ENCODE data around the gene RBMS1. TPM values are rescaled to one million over a fixed set of nuclear protein-coding genes. Genes with fewer than 3 reads are reported as not detected.

RBMS1 gene
- total and polyA plus RNA-seq, 2 of the 4 experiments (the other 2 are of a cell fraction) = 43.5 to 64.9 TPM

GRCh38 chr2:160408173-160408958 lies 85.2 kb downstream of the RBMS1 start:
- Histone ChIP-seq H4K5ac (ENCODE audit: low read depth, low read length) (peak overlapping the region; percentile 90), H3K14ac (replicated peaks; ENCODE audit: low read depth, low read length) (peak overlapping the region; percentile 74), H3K79me1 (ENCODE audit: low read depth in 1 of 2, low read length in 2 of 2) (peaks cover 15 to 67% of the 10 kb centered on the region in 2 experiments; a peak in 3 of 4 replicates), H2BK15ac (ENCODE audit: low read depth, low read length) (peak overlapping the region; percentile 64; the same call in 2 of the 3 replicates), H3K4me2 (ENCODE audit: low read depth, low read length) (peak overlapping the region; percentile 95), H4K8ac (ENCODE audit: low read depth in 2 of 2, low read length in 2 of 2) (peak overlapping the region; percentile 80 to 82), H4K20me1 (ENCODE audit: insufficient read depth, low read length) (peaks cover 37% of the 10 kb centered on the region), H2BK5ac (ENCODE audit: low read depth, low read length, poor library complexity, severe bottlenecking) (peak overlapping the region; percentile 54), H2AK5ac (ENCODE audit: low read depth, low read length) (peak overlapping the region; percentile 83), H4K91ac (ENCODE audit: insufficient read depth, low read depth, low read length) (peak overlapping the region; percentile 76), H3K9me3 (ENCODE audit: control insufficient read depth, insufficient read depth, low read length) (no peaks in the 10 kb centered on the region), H3K27ac (ENCODE audit: insufficient read depth, low read length) (peak overlapping the region; percentile 92), H2AK9ac (replicated peaks; ENCODE audit: low read depth, low read length, poor library complexity) (peak overlapping the region; percentile 91), H2BK120ac (ENCODE audit: low read depth, low read length) (peak overlapping the region; percentile 75), H3K18ac (ENCODE audit: low read depth, low read length) (peak overlapping the region; percentile 90), H3K4me3 (ENCODE audit: insufficient read depth, low read depth, low read length) (peak overlapping the region; percentile 99), H3K9ac (ENCODE audit: low read depth, low read length) (peak overlapping the region; percentile 91), H3K27me3 (ENCODE audit: control insufficient read depth, insufficient read depth, low read length) (no peaks in the 10 kb centered on the region), H2AFZ (replicated peaks; ENCODE audit: low read length, poor library complexity) (peak overlapping the region; percentile 83), H3K4me1 (ENCODE audit: control insufficient read depth, insufficient read depth, low read length) (peaks cover 26% of the 10 kb centered on the region), H3K9me1 (ENCODE audit: insufficient read depth, low read length) (peaks cover 25% of the 10 kb centered on the region), H3K36me3 (ENCODE audit: control insufficient read depth, insufficient read depth, low read length) (peaks cover 3% of the 10 kb centered on the region; the same call in 1 of the 2 replicates), H2BK20ac (ENCODE audit: low read depth, low read length) (peak overlapping the region; percentile 35), H3K4ac (ENCODE audit: low read depth, low read length) (peak overlapping the region; percentile 95), H3K23ac (ENCODE audit: low read depth, low read length) (peak overlapping the region; percentile 83), H3K56ac (ENCODE audit: extremely low read depth, insufficient read depth, low read length) (peak overlapping the region; percentile 78)
- 15% methylated on average over 25 of the region's 34 CpGs; no CpG with 5 or more reads in 1 of the 2 experiments for WGBS, 2 experiments (ENCODE audit: extremely low coverage in 2 of 2, insufficient read length in 1 of 2)
- ChIA-PET POLR2A (ENCODE audit: unreplicated experiment) (no interaction called here), CTCF (no interaction called here)
- intact Hi-C loops (cut with micrococcal nuclease) (loop anchor here (1.0 to 10.0 kb wide), 5 partner anchors 176 to 562 kb away; no protein-coding TSS in a partner anchor), in situ Hi-C loops (cut with MboI; ENCODE audit: low sequenced_read_pairs) (no loop called here), dilution Hi-C loops (cut with HindIII; ENCODE audit: low sequenced_read_pairs, unreplicated experiment) (no loop called here)
- TF ChIP-seq RFX5 (IDR thresholded peaks at IDR 0.05; ENCODE audit: low read depth, low read length) (no peak), MXI1 (IDR thresholded peaks at IDR 0.05; ENCODE audit: borderline replicate concordance, low read depth, low read length) (no peak), MAFK (IDR thresholded peaks at IDR 0.05; ENCODE audit: low read depth, low read length) (no peak), FOS (IDR thresholded peaks at IDR 0.05; ENCODE audit: low read depth, low read length) (no peak), SMC3 (IDR thresholded peaks at IDR 0.05; ENCODE audit: low read depth, low read length) (no peak)
- TF ChIP-seq, protein P1, sequence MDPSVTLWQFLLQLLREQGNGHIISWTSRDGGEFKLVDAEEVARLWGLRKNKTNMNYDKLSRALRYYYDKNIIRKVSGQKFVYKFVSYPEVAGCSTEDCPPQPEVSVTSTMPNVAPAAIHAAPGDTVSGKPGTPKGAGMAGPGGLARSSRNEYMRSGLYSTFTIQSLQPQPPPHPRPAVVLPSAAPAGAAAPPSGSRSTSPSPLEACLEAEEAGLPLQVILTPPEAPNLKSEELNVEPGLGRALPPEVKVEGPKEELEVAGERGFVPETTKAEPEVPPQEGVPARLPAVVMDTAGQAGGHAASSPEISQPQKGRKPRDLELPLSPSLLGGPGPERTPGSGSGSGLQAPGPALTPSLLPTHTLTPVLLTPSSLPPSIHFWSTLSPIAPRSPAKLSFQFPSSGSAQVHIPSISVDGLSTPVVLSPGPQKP (IDR thresholded peaks at IDR 0.05; ENCODE audit: borderline replicate concordance, low read depth, low read length) = no peak
- ATAC-seq (ENCODE audit: low read depth) (no peak), DNase-seq (no peak)
- no TSS peak for BruUV-seq (replicated peaks)

Data from IMR-90 (cell line).